ENCODE results near the gene GADD45B.

Gene GADD45B

DNA sequence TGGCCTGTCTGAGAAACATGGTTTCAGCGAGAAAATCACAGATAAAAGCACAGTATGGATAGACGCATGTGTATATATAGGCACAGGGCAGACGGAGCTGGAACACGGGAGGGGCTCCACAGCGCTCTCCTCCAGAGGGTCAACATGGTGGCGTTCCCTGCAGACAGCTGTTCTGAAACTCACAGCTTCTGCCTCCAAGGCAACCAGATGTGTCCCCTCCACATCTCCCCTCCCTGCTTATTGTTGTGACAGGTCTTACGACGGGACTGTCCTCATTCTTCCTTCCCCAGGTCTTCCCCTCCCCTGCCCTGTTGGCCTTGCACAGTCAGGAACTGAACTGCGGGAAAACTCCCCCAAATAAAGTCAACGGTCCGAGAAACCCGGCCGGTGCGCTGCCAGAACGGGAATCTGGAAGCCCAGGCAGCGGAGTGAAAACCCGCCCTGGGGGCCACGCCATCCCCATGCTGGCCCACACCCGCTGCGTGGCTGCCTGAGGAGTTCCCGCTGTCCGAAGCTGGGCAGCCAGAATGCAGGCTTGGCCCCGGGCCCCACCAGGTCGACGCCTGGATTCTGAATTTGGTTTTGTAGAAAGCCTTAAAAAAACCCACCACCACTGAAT is 45.9 kb upstream of the GADD45B start (continued):
- TF ChIP-seq KLF7 (tag by site-specific recombination; IDR thresholded peaks at IDR 0.05; ENCODE audit: borderline replicate concordance) (no peak), GFI1B (tag by site-specific recombination; IDR thresholded peaks at IDR 0.05) (no peak), ZNF146 (tag by site-specific recombination; IDR thresholded peaks at IDR 0.05) (no peak), ZNF704 (tag by site-specific recombination; IDR thresholded peaks at IDR 0.05) (no peak), ZBTB20 (tag by site-specific recombination; IDR thresholded peaks at IDR 0.05) (peak; percentile 72), RBAK (tag by site-specific recombination; IDR thresholded peaks at IDR 0.05) (no peak), ZFP69B (tag by site-specific recombination; IDR thresholded peaks at IDR 0.05) (0 out of 2 replicates have a peak, but pooled peaks have one; percentile 27)

- Histone ChIP-seq H3K9me3 (ENCODE audit: control insufficient read depth, insufficient read depth, low read depth, low read length) (no peaks in the 10 kb centered on the region), H3K36me3 (ENCODE audit: control insufficient read depth in 2 of 2, insufficient read depth in 1 of 2, low read length in 2 of 2) (peaks cover 5 to 64% of the 10 kb centered on the region in 2 experiments; a peak in 2 of 3 replicates), H3K27ac (ENCODE audit: extremely low read depth, low read depth, low read length) (no peak overlapping the region), H3K4me1 (ENCODE audit: control insufficient read depth, insufficient read depth, low read length) (0 out of 2 replicates have a peak, but pooled peaks cover 6% of the 10 kb centered on the region), H3K4me3 (ENCODE audit: low read depth, low read length) (no peak overlapping the region)
- ChIA-PET POLR2A (interaction anchor here (1.0 kb wide), 1 partner anchor 45 kb away, joined by 5 read pairs; the partner anchor contains the start of gene GADD45B), CTCF (interaction anchor here (0.7 kb wide), 3 partner anchors 8 to 242 kb away, joined by 3 read pairs; no protein-coding TSS in a partner anchor)
- TF ChIP-seq ZNF335 (tag by site-specific recombination; conservative IDR thresholded peaks at IDR 0.05) (no peak), PATZ1 (tag by site-specific recombination; IDR thresholded peaks at IDR 0.05) (peak; percentile 47; the same call in 1 of the 2 replicates), TCF7L2 (IDR thresholded peaks at IDR 0.05; ENCODE audit: borderline replicate concordance, low read depth, low read length) (no peak), SCRT1 (tag by site-specific recombination; IDR thresholded peaks at IDR 0.05; ENCODE audit: borderline replicate concordance) (peak; percentile 79), ZNF776 (tag by site-specific recombination; IDR thresholded peaks at IDR 0.05; ENCODE audit: borderline replicate concordance) (no peak), SCRT2 (tag by site-specific recombination; IDR thresholded peaks at IDR 0.05) (peak; percentile 36; the same call in 1 of the 2 replicates), ZNF501 (tag by site-specific recombination; IDR thresholded peaks at IDR 0.05) (no peak), SP2 (tag by site-specific recombination; IDR thresholded peaks at IDR 0.05) (no peak), ZNF488 (tag by site-specific recombination; IDR thresholded peaks at IDR 0.05) (no peak)
- TF ChIP-seq, protein P1, sequence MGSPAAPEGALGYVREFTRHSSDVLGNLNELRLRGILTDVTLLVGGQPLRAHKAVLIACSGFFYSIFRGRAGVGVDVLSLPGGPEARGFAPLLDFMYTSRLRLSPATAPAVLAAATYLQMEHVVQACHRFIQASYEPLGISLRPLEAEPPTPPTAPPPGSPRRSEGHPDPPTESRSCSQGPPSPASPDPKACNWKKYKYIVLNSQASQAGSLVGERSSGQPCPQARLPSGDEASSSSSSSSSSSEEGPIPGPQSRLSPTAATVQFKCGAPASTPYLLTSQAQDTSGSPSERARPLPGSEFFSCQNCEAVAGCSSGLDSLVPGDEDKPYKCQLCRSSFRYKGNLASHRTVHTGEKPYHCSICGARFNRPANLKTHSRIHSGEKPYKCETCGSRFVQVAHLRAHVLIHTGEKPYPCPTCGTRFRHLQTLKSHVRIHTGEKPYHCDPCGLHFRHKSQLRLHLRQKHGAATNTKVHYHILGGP (tag by site-specific recombination; IDR thresholded peaks at IDR 0.05), result no peak
- TF ChIP-seq, protein P2, sequence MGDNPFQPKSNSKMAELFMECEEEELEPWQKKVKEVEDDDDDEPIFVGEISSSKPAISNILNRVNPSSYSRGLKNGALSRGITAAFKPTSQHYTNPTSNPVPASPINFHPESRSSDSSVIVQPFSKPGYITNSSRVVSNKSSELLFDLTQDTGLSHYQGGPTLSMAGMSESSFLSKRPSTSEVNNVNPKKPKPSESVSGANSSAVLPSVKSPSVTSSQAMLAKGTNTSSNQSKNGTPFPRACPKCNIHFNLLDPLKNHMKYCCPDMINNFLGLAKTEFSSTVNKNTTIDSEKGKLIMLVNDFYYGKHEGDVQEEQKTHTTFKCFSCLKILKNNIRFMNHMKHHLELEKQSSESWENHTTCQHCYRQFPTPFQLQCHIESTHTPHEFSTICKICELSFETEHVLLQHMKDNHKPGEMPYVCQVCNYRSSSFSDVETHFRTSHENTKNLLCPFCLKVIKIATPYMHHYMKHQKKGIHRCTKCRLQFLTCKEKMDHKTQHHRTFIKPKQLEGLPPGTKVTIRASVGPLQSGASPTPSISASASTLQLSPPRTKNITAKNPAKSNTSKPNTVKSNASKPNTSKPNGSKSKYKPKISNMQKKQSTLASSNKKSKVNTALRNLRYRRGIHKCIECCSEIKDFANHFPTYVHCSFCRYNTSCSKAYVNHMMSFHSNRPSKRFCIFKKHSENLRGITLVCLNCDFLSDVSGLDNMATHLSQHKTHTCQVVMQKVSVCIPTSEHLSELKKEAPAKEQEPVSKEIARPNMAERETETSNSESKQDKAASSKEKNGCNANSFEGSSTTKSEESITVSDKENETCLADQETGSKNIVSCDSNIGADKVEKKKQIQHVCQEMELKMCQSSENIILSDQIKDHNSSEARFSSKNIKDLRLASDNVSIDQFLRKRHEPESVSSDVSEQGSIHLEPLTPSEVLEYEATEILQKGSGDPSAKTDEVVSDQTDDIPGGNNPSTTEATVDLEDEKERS (tag by site-specific recombination; IDR thresholded peaks at IDR 0.05), result no peak
- TF ChIP-seq, protein P3, sequence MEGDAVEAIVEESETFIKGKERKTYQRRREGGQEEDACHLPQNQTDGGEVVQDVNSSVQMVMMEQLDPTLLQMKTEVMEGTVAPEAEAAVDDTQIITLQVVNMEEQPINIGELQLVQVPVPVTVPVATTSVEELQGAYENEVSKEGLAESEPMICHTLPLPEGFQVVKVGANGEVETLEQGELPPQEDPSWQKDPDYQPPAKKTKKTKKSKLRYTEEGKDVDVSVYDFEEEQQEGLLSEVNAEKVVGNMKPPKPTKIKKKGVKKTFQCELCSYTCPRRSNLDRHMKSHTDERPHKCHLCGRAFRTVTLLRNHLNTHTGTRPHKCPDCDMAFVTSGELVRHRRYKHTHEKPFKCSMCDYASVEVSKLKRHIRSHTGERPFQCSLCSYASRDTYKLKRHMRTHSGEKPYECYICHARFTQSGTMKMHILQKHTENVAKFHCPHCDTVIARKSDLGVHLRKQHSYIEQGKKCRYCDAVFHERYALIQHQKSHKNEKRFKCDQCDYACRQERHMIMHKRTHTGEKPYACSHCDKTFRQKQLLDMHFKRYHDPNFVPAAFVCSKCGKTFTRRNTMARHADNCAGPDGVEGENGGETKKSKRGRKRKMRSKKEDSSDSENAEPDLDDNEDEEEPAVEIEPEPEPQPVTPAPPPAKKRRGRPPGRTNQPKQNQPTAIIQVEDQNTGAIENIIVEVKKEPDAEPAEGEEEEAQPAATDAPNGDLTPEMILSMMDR (tag by site-specific recombination; IDR thresholded peaks at IDR 0.05), result no peak
Measured at GRCh38 chr19:2431318-2432055, 44.4 kb upstream of the GADD45B start.

All from HEK293 (cell line).